ENCODE data around the gene HMHB1.
"Not testable (repeated sequence)": the region's sequence is repeated elsewhere in the genome, so short reads cannot be mapped to it uniquely, and the experiment has no call there.

The HMHB1 gene

DNA sequence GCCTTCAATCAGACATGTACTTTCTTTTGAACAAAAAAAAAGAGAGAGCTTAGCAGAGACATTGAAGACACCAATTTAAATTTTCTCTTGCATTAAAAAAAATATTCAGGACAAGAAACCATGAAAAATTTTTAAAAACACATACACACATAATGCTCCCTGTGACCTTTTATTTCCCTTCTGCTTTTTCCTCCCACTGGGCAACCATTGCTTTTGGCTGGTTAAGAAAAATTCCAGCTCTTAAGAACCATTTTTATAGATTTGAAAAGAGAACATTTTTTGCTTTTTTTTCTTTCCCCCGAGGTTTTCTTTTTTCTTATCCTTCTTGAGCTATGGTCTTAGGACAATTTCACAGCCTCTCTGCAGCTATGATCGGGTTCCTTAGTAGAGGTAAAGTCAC, 6.1 kb upstream of the HMHB1 start:
- DNase-seq, result no peak

GRCh38 chr5:143806579-143806978, 5.4 kb upstream of the HMHB1 start:
- DNase-seq, result peak; percentile 46

DNA sequence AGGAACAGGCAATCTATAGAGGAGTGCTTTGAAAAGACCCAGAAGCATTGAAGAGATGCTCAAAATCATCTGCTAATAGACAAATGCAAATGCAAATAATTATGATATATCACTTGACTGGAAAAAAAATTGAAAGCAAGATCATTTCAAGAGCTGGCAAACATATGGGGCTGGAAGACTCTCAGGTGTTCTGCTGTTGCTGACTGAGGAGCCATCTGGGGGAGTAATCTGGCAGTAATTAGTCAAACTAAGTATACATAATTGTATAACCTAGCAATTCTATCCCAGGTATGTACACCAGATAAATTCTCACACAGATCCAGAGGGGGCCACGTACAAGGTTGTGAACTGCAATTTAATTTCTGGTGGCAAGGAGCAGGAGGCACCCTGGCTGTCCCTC, 4.6 kb upstream of the HMHB1 start:
- peak; percentile 50 for DNase-seq

DNA sequence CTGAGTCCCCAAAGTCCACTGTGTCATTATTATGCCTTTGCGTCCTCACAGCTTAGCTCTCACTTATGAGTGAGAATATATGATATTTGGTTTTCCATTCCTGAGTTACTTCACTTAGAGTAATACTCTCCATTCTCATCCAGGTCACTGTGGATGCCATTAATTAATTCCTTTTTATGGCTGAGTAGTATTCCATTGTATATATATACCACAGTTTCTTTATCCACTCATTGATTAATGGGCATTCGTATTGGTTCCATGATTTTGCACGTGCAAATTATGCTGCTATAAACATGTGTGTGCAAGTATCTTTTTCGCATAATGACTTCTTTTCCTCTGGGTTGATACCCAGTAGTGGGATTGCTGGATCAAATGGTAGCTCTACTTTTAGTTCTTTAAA, 4.4 kb downstream of the HMHB1 start:
- DNase-seq, result not testable (repeated sequence)

DNA sequence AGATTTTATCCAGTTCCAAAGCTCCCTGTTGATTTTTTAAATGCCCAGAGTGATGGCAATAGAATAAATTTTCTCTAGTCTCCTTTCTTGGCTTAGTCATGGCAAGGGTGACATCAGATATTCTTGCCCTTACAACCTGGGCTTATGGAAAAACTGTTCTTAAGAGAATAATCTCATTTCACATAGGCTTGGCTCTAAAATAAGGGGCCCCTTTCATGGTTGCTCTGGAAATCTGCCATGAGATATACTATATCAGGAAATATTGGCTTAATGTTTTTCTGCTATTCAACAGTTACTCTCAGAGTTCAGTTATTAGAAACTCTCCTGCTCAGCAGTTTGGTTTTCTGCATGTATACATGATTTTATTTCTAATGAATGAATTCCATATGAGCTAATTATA, 7.8 kb downstream of the HMHB1 start:
- no peak for DNase-seq

- DNase-seq, result no peak
Measured at GRCh38 chr5:143820451-143820850, 8.5 kb downstream of the HMHB1 start.

DNA sequence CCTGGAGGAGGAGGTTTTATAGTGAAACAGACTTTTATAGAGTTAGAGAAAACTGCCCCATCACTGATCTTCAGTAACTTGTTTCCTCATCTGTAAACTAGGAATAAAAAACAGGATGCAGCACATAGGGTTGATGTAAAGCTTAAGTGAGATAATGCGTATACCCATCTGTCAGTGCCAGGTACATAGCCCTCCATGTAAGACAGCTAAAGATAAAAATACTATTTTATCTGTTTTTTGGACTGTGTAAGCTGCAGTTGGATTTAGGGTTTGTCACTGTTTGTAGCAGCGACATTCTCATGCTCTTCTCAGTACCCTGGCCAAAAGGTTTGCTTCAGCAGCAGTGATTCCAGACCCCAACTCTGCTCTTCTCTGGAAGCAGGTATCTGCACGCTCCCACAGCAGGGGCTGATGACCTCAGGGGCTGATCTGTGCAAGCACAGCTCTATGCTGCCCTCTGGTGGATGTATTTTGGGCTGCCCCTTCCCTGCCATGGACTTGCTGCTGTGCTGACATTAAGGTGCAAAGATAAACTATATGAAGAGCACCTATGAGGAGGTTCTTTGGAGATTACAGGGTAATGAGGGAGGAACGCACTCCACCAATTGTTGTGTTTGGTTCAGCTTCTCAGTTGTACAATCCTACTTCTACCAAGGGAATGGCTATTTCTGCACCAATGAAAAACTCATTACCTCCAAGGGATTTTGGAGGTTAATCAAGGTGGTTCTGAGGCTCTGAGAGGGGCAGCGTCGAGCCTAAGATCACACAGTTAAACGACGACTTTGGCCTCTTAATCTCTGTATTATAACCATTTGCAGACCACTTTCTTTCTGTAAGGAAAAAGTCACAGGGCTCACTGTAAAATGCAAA, 13.1 kb downstream of the HMHB1 start:
- DNase-seq, result peak; percentile 41

- peak; percentile 28 for DNase-seq
Measured at GRCh38 chr5:143826951-143827444, 15.0 kb downstream of the HMHB1 start.

- no peak for DNase-seq
Measured at GRCh38 chr5:143828710-143829109, 16.7 kb downstream of the HMHB1 start.

- no peak for DNase-seq
Measured at GRCh38 chr5:143833177-143833576, 21.2 kb downstream of the HMHB1 start.

DNA sequence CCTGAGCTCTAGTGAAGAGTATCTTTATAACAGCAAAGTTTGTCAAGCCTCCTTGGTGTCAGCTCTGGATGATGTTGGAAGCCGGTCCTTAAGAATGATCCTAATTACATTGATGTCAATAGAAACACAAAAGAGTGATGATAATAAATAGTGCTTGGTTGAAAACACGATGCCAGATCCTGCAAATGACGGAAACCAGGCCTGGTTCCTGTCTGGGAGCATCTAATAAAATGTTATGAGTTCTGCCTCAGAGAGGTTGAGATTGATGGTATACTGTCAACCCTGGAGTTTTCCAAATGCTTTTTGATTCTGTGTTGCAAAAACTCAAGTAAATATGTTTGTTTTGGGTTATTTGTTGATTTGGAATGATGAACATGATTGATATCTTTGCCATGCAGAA, 23.3 kb downstream of the HMHB1 start:
- DNase-seq, result no peak

GRCh38 chr5:143836161-143836725, 24.3 kb downstream of the HMHB1 start:
- no peak for DNase-seq

DNA sequence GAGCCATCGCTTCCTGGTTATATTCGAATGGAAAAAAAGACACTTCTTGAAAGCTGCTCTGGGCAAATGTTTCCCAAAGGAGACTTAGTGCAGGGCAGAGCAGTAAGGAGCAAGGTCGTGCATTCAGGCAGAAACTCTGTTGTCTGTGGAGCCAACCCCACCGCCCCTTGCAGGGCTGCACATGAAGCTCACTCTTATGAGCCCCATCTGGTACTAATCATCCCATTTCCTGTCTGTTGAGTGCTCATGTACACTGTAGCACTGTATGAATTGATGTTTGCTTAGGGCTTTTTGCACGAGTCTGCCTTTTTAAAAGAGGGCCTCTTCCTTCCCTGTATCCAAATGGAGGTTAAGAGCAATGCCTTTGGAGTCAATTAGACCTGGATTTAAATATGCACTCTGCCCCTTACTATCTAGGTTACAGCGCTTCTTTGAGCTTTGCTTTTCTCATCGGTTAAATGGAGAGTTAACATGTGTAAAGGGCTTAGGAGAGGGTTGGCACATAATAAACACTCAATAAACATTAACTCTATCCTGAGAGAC, 25.4 kb downstream of the HMHB1 start:
- no peak for DNase-seq

DNA sequence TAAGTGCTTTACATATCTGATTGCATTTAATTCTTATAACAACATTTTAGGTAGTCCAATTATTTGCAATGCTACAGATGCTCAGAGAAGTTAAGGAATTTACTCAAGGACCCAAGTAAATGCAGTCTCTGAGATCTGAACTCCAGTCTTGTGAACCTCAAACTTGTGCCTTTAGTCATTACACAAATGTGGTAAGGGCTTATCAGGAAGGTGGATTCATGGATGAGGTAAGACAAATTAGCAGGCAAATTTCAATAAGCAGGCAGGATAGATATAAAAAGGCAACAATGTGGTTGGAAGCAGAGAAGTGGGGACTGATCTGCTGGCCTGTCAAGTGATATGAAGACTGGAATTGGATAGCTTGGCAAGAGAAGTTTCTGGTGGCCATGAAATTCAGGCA, 29.5 kb downstream of the HMHB1 start:
- DNase-seq, result no peak

DNA sequence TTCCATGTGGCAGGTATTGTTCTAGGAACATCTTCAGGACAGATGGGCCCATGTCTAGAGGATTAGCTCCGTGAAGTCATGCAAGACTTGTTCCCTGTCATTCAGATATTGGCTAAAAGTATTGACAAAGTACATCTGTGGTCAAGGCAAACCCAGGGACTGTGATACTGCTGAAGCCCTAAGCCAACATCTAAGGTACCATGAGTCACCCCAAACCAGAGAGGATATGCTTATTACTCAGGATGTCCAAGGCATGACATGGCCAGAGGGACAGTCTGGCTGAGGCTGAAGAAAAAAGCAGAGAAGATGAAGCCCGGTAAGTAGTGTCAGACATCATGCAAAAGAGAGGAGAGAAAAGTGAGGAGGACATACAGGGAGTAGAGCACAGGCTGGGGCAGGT, 31.0 kb downstream of the HMHB1 start:
- DNase-seq, result no peak

DNA sequence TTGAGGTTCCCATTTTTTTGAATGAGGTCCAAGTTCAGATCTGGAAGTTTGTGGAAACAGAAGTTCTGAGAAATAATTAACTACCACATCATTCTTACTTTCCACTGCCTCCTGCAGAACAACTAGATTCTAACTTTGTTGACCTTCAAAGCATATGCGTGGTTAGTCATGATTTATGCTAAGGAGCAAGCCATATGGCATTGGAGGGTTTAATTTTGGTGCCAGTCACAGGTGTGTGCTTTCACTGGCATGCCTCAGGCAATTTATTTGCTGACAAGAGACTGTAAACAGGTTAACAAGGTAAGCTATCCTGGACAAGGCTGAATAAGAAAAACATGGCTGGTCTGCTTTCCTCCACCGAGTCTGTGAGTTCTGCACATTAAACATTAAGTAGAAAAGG, 31.5 kb downstream of the HMHB1 start:
- DNase-seq, result no peak

DNA sequence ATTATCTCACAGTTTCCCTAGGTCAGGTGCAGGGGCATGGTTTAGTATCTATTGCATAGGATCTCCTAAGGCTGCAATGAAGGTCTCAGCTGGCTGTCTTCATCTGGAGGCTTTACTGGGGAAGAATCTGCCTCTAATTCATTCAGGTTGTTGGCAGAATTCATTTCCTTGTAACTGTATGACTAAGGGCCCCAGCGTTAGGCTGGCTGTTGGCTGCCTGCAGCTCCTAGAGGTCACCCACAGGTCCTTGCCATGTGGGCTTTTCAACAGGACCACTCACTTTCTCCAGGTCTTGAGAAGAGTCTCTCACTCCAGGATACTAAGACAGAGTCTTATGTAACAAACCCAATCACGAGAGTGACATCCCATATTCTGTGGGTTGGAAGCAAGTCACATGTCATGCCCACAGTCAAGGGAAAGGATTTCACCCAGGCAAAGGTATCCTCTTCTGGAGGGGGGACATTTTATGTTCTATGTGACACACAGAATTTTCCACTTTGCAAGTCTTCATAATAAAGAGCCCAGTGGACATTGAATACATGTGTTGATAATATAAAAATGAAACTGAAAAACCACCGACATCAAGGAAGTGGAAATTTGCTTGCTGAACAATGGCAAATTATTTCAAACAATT, 38.2 kb downstream of the HMHB1 start:
- DNase-seq, result no peak

DNA sequence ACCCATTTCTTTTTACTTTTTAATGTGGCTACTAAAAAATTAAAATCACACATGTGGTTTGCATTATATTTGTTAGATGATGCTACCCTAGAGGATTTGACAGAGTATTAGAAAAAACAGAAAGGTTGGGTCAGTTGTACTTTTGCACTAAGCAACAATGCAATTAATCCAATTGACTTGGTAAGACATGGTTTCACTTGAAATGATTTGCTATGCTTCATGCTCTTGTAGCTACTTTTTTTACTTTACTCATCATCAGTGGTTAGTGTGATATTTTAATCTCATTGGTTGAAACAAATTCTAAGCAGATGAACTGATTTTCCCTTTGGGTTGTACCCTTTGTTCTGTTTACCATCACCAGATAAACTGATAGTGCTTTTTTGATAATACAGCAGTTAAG, 39.4 kb downstream of the HMHB1 start:
- no peak for DNase-seq

- no peak for DNase-seq
Measured at GRCh38 chr5:143860211-143860610, 48.2 kb downstream of the HMHB1 start.

DNA sequence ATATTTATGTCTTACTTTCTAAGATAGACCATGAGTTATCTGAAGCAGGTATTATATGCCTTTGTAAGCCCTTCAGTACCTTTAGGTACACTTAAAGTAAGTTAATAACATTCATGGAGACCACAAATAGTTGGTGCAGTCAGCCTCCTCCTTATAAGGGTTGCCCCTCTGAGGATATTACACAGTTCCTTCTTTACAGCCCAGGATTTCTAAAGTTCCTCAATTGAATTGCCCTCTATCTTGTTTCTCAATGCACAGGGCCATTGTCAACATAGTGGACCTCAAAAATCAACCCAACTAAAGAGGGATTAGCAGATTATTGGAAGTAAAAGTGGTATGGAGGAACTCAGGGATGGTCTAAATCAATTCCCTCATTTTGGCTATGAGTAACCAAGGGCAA, 50.3 kb downstream of the HMHB1 start:
- no peak for DNase-seq

GRCh38 chr5:143865426-143866025, 53.6 kb downstream of the HMHB1 start:
- peak; percentile 26 for DNase-seq

Data from NCI-H2171 (cell line).